GM12872 (cell line): ENCODE results near the gene GNA14.

Source experiments
- CTCF ChIP-seq: IDR thresholded peaks from 3 replicates; pipeline ENCODE4 v1.5.1; 2011; ENCODE audit warnings: low read depth, mild to moderate bottlenecking, low read length, moderate library complexity; ENCODE audit not compliant: insufficient read depth

Gene GNA14

GRCh38 chr9:77386187-77386586, 261.9 kb downstream of the GNA14 start:
- TF ChIP-seq CTCF: no peak

GRCh38 chr9:77384406-77384805, 263.7 kb downstream of the GNA14 start:
- TF ChIP-seq CTCF: no peak

- no peak for TF ChIP-seq CTCF
These were observed 272.1 kb downstream of the GNA14 start for GRCh38 chr9:77375956-77376532.

- no peak for TF ChIP-seq CTCF
These were observed 273.9 kb downstream of the GNA14 start for GRCh38 chr9:77374266-77374665.
